HG02840 (cell line): Measurements from ENCODE around the gene GCA.

Experiments
- ATAC-seq: cut with Tn5 transposase; IDR thresholded peaks from one replicate; pipeline ENCODE4 v1.9.1; 2021; ENCODE audit warnings: mild to moderate bottlenecking, moderate library complexity, moderate number of reproducible peaks; ENCODE audit not compliant: unreplicated experiment, low FRiP score

The GCA gene

DNA sequence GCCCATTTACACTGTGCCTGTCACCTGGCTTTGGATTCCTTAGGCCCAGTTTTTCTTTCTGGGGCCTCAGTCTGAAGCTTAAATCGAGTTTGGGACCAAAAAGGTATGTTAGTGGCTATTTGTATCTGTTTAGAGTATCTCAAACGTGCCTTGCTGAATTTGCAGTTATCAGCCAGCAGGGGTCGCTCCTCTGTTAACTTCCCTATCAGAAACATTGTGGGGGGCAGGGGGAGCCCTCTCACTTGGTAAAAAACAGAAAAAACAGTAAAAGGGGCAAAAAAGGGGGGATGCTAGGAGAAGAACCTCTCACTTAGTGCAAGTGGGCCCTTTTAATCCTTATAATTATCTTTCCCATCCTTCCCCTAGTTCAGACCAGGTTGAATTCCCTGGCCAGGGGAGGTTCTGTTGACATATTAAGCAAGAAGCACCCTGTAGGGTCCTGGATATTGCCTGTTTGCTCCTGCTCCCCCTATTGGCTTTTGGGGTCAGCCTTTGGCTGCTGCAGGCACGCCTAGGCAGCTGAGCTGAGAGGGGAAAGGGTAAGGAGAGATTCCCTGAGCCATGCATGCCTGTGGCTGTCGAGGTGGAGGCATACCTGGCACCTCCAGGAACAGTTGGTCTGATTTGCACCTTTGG lies 16.7 kb upstream of the GCA start:
- ATAC-seq = no peak

DNA sequence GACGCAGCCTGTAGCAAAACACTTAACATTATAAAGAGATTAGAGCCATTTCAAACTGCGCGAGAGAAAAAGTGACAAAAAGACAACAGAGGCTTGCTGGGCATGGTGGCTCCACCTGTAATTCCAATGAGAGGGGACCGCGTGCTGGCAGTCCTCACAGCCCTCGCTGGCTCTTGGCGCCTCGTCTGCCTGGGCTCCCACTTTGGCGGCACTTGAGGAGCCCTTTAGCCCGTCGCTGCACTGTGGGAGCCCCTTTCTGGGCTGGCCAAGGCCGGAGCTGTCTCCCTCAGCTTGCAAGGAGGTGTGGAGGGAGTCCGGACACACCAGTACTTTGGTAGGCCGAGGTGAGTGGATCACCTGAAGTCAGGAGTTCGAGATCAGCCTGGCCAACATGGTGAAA lies 16.1 kb upstream of the GCA start:
- ATAC-seq = no peak

- peak; percentile 65 for ATAC-seq
Measured at GRCh38 chr2:162328424-162329157, 15.3 kb upstream of the GCA start.

DNA sequence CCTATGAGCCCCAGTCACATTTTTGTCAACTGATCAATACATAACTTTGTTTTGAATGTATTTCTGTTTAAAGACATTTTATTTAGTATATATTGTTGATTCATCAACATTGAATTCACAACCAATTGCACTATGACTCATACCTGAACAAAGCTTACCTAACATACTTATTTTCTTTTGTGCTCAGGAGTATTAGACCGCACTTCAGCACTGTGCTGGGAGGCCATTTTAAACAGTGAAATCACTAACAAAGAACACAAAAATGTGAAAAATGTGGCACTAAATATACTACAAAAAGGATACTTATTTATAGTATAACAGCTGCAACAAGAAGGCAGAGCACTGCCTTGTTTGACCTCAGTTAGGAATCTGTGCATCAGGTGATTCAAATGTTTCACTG lies 13.1 kb upstream of the GCA start:
- no peak for ATAC-seq

GRCh38 chr2:162333968-162334367 lies 10.0 kb upstream of the GCA start:
- ATAC-seq = no peak

DNA sequence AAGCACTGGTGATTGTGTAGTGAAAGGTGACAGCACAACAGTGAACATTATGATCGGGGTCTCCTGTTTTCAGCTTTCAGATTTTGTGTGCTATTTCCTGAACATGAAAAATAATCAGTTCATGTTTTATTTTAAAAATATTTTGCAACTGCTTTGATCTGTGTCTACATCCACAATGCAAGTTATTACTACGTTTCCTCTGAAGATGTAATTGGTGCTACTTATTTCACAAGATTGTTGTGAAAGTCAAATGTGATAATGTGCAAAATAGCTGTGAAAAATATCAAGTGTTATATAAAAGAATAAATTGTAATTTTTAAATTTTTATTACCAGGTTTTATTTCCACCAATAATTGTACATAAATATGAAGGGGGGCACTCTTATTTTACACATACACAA lies 6.1 kb upstream of the GCA start:
- no peak for ATAC-seq

- ATAC-seq = no peak
Measured at GRCh38 chr2:162340822-162341221, 3.1 kb upstream of the GCA start.

- no peak for ATAC-seq
Measured at GRCh38 chr2:162342321-162342720, 1.6 kb upstream of the GCA start.

GRCh38 chr2:162342841-162343240 lies 1.1 kb upstream of the GCA start:
- no peak for ATAC-seq

DNA sequence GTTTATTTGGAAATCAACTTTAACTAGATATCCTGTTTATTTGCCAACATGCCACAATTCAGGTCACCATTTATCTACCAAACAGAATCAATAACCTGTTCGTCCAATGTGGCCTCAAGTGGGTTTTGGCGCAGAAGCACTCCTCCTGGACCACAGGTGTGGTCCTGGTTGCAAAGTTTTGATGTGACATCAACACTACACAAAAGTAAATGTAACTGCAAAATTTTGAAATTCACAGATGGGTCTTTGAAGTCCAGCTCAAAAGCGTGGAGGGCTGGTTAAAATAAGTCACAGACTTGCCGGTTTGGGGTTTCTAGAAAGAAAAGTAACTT lies 474 bp upstream of the GCA start:
- ATAC-seq = peak; percentile 0

GRCh38 chr2:162344617-162344950 lies 652 bp downstream of the GCA start:
- ATAC-seq = no peak

DNA sequence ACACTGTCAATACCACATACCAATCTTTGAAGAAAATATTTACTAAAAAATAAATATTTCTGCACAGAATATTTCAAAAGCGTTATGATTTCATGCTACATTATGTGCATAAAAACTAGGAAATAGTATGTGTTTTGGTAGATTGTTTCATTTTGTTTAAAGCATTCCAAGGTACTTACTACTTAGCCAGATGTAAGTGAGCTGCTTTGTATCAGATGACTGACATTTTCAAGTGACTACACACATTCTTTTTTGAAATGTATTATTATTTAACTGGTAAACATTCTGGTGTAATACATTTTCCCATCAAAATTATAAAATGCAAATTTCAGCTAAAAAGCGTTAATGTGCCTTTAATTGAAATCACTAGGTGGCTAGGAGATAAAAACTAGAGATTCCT lies 21.5 kb downstream of the GCA start:
- no peak for ATAC-seq

GRCh38 chr2:162368494-162368893 lies 24.6 kb downstream of the GCA start:
- ATAC-seq = no peak

GRCh38 chr2:162369551-162369950 lies 25.6 kb downstream of the GCA start:
- ATAC-seq = no peak

- ATAC-seq = no peak
Measured at GRCh38 chr2:162370931-162371330, 27.0 kb downstream of the GCA start.

- no peak for ATAC-seq
Measured at GRCh38 chr2:162372818-162373217, 28.9 kb downstream of the GCA start.

- no peak for ATAC-seq
Measured at GRCh38 chr2:162379719-162380580, 36.0 kb downstream of the GCA start.

DNA sequence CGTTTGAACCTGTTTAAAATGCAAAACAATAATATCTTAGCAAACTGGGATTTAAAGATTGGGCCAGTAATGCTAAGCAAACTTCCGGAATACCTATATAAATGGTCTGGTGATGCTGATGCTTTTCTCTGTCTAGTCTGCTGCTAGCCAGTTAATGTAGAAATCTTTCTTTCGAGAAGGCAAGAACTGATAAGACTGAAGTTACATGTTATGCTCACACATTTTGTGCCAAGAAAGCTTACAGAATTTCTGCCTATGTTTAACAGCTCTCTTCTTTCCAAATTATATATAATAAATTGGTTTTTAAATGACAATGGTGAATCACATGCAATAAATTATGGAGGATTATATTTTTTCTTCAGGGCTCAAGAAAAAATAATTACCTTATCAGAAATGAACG lies 37.9 kb downstream of the GCA start:
- no peak for ATAC-seq

GRCh38 chr2:162382278-162382677 lies 38.3 kb downstream of the GCA start:
- no peak for ATAC-seq

GRCh38 chr2:162385536-162385935 lies 41.6 kb downstream of the GCA start:
- ATAC-seq = no peak

GRCh38 chr2:162390801-162391200 lies 46.9 kb downstream of the GCA start:
- no peak for ATAC-seq

DNA sequence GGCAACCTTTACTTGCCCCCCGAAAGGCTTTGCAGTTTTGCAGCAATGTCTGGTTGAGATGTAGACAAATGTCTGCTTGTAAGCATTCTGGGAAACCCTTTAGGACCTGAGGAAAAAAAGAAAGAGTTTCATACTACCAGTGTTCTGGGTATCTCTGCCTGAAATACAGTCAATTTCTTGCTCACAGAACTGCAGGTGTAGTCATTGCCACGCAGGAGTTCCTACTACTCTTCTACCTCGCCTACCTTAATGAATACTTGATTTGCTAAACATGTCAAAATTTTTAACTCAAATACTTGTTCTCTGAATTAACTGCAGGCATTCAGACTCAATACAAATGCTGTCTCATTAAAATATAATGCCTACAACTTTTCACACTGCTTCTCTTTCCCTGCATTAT lies 56.4 kb downstream of the GCA start:
- no peak for ATAC-seq
